ENCODE results near the gene DLGAP5.

DNA sequence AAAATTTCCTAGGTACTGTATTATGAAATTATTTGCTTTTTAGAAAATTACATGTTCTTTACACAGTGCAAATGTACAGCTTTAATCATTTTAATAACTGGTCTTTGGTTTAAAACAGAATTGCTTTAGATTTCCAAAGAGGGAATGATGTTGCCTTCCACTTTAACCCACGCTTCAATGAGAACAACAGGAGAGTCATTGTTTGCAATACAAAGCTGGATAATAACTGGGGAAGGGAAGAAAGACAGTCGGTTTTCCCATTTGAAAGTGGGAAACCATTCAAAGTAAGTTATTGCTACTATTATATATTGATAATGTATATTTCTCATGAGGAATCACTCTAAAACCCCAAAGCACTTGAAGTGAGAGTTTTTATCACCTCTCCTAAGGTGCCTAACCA, 48.9 kb downstream of the DLGAP5 start:
- no peak for TF ChIP-seq EZH2 (IDR thresholded peaks at IDR 0.05; ENCODE audit: borderline replicate concordance, low read length)
- TF ChIP-seq, protein P1, sequence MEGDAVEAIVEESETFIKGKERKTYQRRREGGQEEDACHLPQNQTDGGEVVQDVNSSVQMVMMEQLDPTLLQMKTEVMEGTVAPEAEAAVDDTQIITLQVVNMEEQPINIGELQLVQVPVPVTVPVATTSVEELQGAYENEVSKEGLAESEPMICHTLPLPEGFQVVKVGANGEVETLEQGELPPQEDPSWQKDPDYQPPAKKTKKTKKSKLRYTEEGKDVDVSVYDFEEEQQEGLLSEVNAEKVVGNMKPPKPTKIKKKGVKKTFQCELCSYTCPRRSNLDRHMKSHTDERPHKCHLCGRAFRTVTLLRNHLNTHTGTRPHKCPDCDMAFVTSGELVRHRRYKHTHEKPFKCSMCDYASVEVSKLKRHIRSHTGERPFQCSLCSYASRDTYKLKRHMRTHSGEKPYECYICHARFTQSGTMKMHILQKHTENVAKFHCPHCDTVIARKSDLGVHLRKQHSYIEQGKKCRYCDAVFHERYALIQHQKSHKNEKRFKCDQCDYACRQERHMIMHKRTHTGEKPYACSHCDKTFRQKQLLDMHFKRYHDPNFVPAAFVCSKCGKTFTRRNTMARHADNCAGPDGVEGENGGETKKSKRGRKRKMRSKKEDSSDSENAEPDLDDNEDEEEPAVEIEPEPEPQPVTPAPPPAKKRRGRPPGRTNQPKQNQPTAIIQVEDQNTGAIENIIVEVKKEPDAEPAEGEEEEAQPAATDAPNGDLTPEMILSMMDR (conservative IDR thresholded peaks at IDR 0.05 in 1 of 2, IDR thresholded peaks at IDR 0.05 in 1 of 2; ENCODE audit: extremely low read depth in 1 of 2, insufficient read depth in 1 of 2, low read depth in 1 of 2, low read length in 2 of 2), result no peak
